Esophagus mucosa (tissue), 1 donor: Measurements from ENCODE around the gene PTPRR. TPM values are rescaled to one million over a fixed set of nuclear protein-coding genes. Genes with fewer than 3 reads are reported as not detected.
"Not testable (repeated sequence)": the region's sequence is repeated elsewhere in the genome, so short reads cannot be mapped to it uniquely, and the experiment has no call there.

Experiments
- ATAC-seq: fragments of 200-7000 bp; cut with Tn5 transposase; one replicate; pipeline ENCODE4 v1.9.1; 2020
- total RNA-seq: library from RNA; stranded (reverse); gene quantifications from one replicate; pipeline ENCODE4 v1.2.4, GENCODE V29; 2023
- donor health status: DM: yes; HTN: yes; CAD: no.

The PTPRR gene
- total RNA-seq, 1 donor from 2014 or later, result not detected

DNA sequence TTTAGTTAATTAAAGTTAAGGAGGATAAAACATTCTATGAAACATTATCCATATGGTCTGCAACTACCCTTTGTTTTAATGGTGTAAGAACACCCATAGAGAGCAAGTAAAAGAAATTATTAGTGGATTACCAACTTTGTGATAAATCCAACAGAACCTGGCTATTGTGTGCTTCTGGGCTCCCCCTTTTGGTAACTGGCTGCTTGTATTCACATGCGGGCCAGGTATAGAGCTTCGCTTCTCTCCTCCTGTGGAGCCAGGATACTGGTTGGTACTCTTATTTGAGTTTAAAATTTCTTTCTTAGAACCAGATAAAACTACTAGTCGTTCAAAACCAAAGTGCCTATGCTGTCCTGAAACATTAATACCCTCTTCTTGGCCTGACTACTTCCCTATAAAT lies 81.0 kb downstream of the PTPRR start:
- ATAC-seq, result no peak

DNA sequence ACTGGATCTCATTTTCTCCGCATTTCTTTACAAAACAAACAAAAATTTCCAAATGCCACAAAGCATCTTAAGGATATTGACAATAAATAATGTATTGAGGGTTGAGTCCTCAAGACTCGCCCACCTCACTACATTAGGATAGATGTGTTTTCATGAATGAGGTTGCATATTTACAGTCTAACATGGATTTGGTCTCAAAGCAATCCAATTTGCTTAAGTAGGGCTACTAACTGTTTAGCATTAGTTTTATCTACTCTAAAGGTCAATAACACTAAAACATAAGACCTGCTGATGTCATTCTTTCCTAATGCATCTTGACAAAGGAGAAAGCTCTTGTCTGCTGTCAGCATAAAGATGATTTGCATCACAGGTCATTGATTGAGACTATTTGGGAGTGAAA lies 82.4 kb downstream of the PTPRR start:
- ATAC-seq, result no peak

DNA sequence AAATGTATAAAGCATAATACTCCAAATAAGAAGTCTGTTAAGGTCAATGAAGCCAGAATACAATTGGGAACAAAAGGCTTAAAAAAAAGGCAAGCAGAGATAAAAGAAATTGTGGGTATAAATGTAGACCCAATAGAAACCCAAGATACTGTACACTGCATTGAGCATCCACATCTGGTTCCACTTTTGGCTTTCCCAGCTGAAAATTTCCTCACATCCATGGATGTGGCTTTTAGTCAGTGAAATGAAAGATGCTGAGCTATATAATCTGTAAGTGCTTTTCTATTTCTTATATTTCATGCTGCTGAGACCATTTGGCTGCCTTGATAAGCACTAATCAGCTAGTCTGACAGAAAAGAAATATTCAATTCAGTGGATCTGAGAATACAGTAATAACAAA lies 83.5 kb downstream of the PTPRR start:
- no peak for ATAC-seq

DNA sequence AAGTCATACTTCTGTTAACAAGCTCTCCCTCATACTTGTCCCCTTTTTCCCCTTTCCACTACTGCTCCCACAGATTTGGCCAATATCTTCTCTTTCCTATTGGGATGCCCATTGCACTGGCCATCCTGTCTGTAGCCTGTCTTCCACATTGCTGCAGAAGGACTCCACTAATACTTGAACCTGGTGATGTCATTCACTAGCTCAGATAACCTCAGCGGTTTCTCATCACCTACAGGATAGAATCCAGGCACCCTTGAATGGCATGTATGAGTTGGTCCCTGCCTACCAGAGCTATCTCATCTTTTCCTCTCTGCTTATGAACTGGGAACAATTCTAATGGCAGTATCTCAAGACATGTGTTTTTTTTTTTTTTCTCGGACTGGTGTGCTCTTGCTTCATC lies 84.6 kb downstream of the PTPRR start:
- ATAC-seq, result no peak

DNA sequence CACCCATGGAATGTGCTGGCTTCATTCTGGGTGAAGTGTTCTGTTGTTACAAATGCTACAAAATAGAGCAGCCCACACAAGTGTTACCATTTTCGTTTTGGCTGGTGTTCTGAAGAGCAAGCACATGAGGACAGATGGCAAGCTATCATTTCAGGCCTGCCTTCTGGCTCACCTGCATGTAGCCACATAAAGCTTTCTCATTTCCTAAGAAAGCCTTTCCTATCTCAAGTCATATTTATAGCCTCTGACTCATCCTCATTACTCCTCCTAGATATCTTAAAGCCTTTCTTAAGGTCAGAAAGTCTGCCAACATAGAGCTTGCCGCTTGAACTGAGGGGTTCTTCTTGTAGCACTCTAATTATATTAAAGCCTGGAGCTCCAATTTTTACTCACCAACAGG lies 89.0 kb downstream of the PTPRR start:
- no peak for ATAC-seq

DNA sequence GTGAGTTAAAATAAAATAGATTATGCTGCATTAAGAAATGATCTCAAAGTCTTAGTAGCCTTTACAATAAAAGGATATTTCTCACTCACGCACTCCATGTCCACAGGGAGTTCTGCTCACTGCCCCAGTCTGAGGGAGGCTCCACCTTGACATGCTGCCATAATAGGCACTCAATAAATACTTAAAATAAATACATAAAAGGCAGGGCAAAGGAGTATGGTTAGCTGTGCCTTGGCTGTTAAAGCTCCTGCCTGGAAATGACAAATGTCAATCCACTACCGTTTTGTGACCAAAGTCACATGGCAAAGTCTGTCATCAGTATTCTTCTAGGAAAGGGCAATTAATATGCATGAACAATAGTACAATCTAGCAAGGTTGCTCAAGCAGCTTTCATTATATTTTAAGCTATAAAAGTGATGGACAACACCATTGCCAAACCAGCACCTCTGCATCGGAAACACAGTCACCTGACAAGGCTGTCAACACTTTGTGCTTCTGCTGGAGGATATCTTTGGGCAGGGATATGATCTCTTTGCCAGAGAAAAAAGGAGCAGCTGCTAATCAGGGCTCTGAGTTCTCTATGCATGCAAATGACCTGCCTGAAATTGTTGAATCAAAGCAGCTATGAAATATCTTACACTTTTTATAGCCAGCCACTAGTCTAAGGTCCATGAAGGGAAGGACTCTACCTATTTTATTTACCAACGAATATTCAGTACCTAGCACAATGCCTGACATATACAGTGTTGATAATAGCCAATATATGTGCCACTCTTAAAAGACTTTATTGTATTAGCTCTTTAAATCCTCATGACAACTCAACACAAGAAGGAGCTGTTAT lies 90.1 kb downstream of the PTPRR start:
- no peak for ATAC-seq

DNA sequence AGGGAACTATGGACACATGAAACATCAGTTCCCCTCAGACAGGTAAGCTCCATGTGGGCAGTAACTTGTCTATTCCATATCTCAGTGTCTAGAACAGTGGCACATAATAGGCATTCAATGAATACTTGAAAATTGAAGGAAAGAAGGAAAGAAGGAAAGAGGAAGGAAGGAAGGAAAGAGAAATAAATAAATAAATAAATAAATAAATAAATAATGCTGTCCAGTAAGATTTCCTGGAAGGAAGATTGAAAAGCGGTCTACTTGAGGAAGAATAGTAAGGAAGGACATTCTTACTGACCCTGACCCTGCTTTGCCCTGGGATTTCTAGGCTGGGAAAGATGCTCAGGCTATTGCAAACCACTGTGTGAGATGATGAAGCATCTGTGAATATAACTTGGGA lies 91.5 kb downstream of the PTPRR start:
- ATAC-seq, result no peak

DNA sequence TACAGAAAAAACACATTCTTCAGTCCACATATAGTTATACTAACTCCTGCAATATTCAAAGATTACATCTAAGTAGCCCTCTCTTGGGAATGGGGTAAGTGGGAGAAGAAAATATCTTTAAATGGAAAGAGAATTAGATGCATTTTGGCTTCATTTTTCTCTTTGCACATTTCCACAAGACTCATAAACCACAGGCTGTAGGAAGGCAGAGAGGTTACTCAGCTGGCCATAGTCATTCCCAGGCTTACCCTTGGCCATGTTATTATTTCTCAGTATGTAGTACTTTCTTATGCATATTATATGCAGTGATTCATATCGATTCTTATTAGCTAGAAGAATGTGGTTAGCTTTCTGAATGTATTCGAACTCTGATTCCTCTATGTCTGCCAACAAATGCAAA lies 92.2 kb downstream of the PTPRR start:
- no peak for ATAC-seq

DNA sequence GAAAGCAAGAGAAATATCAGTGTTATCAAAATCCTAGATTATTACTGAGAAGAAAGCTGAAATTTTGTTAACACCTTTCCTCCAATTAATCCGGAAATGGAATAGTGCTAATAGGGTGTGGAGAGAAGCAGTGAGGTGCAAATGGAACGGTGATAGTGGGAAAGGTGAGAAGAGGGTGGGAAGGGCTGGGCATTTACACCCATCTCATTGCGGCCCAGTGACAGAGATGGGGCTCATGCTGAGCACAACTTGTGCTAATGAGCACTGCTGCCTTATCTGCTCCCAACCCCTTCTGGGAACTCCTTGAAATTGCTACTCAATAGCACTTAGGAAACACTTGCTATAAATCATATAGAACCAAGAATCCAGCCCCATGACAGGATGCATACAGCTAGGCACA lies 94.4 kb downstream of the PTPRR start:
- no peak for ATAC-seq

DNA sequence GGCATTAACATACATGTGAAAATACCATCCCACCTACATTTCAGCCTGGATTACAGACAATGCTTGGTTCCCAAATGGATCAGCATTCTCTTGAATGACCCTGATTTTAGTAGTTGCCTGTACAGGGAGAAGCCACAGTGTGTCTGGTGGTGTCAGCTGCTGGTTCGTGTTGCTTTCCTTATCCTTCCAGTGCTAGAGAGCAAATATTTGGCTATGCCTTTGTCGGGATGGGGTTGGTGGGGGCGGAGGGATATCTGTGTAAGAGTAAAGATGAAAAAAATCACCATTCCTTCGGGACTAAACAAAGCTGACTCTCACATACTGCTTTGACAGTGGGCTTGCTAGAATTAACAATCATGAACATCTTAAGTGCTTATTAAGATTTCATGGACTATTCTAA lies 96.0 kb downstream of the PTPRR start:
- ATAC-seq, result no peak

DNA sequence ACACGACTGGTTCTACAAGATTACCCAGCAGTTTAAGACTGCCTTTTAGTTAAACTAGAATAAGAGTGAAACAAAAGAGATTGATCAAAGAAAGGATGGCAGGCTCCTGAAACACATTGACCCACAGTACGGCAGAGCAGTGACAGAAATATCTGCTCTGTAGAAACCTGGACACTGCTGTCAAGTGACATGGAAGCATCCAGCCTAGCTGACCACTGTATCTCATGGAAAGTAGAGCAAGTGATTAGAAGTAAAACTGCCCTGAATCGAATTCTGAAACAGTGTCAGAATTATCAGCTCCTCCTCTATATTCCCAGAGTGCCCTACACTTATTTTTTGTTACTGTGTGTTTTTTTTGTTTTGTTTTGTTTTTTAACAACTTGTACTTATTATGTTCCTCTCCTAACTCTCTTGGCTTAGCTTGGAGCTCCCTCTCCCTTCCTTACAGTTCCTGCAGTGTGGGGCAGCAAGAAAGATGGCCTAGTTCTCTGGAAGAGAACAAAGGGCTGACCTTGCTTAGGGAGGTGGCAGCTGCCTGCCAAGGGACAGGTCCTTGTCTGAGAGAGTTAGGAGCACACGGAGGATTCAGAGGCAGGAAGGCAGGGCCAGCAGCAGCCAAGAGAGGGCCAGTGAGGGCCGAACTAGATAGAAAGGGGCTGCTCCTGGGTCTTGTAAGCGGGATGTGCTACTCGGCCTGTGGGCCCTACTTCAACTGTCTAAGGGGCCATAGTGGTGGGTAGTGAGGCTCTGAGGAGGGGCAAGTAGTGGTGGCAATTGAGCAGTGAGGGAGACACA lies 97.2 kb downstream of the PTPRR start:
- no peak for ATAC-seq

DNA sequence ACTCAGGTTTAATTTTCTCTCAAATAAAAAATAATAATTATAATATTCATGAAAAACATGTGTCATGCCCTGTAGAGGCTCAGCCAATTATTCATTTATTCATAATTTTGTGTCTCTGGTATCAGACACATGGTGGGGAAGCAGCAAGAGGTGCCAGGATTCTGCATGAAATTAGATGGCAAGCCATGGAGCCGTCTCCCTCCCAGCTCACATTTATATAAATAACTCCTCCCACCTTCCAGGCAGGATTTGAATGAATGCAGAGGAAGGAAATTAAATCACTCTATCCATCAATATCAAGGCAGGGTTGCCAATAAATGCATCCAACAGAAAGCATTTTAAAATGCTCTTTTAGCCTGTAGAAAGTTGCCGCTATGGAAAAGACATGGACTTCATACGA lies 98.1 kb downstream of the PTPRR start:
- ATAC-seq, result no peak

DNA sequence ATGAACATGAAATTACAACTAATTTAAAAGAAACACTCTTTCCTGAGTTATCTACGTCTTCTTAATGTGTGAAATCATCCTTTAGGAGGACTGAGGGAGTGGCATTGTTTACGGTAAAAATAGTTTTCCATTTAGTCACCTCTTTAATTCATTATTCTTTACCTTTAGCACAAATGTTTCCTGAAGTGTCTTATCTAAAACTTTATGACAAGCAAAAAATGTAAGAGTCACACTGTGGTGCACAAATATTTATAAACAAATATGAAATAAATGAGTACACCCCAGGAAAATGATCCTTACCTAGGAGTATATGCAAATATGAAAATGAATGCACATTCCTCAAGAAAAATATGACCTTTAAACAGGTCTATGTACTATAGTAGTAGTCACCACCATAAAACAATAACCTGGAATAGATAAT lies 104.6 kb downstream of the PTPRR start:
- no peak for ATAC-seq

DNA sequence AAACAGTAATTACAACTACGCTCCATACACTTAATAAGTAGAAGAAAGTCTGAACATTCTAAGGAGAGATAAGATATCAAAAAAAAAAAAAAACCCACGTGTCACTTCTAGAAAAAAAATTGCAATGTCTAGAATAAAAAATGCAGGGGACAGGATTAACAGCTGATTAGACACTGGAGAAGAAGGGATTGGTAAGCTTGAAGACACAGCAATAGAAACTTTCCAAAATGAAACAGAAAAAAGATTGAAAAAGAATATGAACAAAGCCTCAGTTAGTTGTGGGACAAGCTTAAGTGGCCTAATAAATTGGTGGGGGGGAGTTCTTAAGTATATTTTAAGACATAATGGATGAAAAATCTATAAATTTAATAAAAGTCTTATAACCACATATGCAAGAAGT lies 105.5 kb downstream of the PTPRR start:
- no peak for ATAC-seq

DNA sequence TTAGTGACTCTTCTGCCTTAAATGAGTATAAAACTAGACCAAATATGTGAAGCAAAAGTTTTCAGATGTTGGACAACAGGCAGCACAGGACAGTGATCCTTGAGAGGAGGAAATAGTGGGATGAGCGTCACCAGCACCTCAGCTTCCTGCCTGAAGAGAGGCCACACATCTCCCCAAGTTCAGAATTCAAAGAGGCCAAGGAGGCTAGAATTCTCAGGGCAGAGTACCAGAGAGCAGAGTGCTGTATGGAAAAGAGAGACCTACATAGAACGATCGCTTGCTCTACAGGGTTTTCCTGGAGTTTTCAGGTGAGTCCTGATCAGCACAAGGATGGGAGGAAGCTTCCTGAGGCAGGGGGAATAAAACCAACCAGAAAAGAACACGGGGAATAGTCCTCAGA lies 107.0 kb downstream of the PTPRR start:
- no peak for ATAC-seq

DNA sequence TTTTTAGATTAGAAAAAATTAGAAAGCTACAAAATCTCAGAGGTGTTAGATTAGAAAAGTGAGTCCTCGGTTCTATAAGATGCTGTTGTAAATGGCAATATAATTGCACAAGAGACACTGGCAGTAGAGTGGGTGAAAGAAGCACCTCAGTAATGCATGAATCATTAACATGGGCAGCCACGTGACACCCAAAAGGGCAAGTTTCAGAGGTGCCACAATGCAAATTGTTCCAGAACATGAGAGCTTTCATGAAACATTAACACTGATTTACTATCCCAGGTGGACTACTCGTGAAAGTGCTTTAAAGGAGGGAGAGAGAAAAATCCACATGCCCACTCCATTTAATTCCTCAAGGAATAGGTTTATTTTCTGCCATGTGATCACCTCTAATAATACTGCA lies 108.4 kb downstream of the PTPRR start:
- no peak for ATAC-seq

DNA sequence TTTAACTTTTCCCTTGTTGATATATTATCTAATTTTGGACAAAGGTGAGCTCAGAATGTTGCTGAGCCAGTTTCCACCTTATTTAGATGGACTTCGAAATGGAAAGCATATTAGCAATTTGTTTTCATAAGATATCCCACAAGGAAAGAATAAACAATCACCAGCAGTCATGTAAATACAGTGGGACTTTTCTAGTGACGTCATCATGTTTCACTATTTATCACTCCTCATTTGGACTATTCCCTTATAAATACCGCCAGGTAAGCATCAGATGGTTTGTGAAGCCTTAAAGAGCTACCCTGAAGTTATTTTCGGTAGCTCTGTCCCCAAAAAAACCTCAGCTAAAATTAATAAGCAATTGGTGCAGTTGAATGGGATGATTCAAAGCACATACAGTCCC lies 110.7 kb downstream of the PTPRR start:
- no peak for ATAC-seq

DNA sequence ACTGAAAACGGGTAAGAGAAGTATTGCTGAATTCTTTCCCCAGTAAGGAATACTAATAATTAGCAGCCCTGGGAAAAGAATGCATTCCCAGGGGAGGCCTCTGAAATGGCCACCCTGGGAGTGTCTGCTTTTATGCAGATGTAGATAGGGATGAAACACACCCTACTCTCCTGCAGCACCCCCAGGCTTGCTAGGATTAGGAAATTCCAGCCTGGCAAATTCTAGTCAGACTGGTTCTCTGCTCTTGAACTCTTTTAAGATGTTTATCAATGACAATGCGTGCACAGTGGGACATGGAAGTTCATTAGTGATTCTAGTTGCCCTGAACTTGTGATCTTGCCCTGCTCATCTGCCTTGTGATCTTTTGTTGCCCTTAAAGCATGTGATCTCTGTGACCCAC lies 112.5 kb downstream of the PTPRR start:
- not testable (repeated sequence) for ATAC-seq

DNA sequence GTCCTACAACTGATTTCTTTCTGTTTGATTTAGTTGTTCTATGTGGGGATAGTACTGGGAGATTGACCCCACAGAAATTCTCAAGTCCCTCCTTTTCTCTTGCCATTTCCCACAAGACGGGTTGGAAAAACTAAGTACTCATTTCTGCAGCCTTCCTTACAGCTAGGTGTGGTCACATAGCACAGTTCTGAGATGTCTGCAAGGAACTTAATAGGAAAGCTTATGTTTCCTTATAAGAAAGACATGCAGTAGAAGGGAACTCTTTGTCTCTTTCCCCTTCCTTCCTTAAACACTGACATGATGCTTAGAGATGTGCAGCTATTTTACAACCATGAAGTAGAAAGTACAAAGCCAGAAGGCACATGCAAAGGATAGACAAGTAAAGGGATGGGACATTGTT lies 113.7 kb downstream of the PTPRR start:
- no peak for ATAC-seq

DNA sequence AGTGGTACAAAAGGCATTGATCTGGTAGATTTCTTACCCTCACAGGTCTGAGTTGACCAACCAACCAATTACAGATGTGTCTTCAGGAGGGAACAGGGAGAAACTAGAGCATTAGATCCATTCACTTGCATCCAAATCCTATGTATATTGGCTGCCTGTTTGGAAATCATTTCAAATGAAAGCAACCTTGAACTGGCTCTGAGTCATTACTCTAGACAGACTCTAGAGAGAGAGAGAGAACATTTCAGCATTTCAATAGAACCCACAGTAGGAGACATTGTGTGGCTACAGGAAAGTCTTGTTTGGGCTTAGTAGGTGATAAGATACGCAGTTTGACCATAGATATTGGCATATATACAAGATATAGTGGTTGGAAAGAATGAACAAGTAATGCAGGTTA lies 114.5 kb downstream of the PTPRR start:
- ATAC-seq, result no peak

DNA sequence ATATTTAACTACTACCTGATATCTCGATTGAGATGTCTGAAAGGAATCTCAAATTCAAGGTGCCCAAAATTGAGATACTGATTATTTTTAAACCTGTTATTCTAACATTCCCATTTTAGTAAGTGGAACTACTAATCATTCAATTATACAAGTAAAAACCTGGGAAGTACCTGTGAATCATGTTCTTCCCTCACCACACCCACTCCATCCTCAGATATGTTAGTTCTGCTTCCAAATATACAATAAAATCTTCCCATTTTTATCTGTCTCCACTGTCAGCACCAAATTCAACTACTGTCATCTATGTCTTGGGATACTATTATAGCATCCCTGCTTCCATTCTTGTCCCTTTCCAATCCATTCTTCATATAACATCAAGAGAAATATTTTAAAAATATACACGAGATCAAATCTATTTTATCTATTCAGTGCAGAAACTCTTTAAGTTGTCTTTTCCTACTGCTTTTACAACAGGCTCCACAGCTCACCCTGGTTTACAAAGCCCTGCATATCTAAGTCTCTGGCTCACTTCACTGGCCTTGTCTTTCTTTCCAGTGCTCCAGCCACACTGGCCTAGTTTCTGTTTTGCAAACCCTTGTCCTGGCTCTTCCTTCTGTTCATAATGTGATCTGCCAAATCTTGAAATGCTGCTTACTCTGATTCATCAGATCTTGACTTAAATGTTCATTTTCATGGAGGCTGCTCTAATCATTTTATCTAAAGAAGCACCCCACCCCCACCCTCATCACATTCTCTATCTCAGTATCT lies 122.3 kb downstream of the PTPRR start:
- no peak for ATAC-seq

DNA sequence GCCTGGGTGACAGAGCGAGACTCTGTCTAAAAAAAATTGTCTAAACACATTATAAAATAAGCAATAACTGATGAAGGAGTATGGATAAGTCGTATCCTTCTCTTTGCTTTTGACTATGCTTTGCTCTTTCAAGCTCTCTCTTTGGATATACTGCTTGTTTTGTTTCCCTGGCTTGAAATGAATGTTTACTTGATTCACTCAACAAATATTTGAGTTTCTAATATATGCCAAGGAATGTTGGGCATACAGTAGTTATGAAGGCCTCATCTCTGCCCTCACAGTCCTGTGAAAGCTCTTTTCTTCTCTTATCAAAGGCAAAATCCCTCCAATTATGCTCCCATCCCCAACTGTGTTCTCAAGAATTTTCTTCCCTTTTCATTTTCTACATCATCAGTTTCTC lies 123.5 kb downstream of the PTPRR start:
- ATAC-seq, result no peak

DNA sequence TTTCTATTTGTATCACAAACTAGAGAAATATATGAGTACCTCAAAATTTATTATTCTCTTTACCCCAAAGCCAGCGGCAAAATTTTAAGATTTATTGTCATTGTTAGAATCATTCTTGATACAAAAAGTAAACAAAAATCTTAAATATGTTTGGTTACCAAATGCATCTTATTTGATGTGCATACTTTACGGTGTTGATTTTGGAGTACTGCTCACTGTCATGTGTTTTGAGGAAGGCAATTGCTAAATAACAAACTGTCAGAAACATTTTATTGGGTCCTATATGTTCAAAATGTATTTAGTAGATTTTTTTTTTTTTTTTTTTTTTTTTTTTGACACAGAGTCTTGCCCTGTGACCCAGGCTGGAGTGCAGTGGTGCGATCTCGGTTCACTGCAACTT lies 124.9 kb downstream of the PTPRR start:
- ATAC-seq, result no peak
